Stimulated activated CD8-positive, alpha-beta memory T cell treated with anti-CD3 and anti-CD28 coated beads, Interleukin-12 subunit alpha, Interleukin-12 subunit beta, amount 100 ng/mL, for 4 hours (primary cell): ENCODE data around the gene GRM2.
"Not testable (repeated sequence)": the region's sequence is repeated elsewhere in the genome, so short reads cannot be mapped to it uniquely, and the experiment has no call there.

Source experiments
- DNase-seq: peaks from one replicate; pipeline ENCODE4 v3.0.0-alpha.2; 2020; ENCODE audit warnings: low read depth

The GRM2 gene

GRCh38 chr3:51722362-51722761 is 15.5 kb downstream of the GRM2 start:
- DNase-seq = no peak

- DNase-seq = no peak
Observed at GRCh38 chr3:51727500-51727899, 20.6 kb downstream of the GRM2 start.

GRCh38 chr3:51729042-51729633 is 22.3 kb downstream of the GRM2 start:
- no peak for DNase-seq

- no peak for DNase-seq
Observed at GRCh38 chr3:51733859-51734571, 27.1 kb downstream of the GRM2 start.

- no peak for DNase-seq
Observed at GRCh38 chr3:51734572-51734907, 27.7 kb downstream of the GRM2 start.

GRCh38 chr3:51735039-51735438 is 28.2 kb downstream of the GRM2 start:
- no peak for DNase-seq

- no peak for DNase-seq
Observed at GRCh38 chr3:51735950-51736349, 29.1 kb downstream of the GRM2 start.

GRCh38 chr3:51739110-51739509 is 32.2 kb downstream of the GRM2 start:
- no peak for DNase-seq

- not testable (repeated sequence) for DNase-seq
Observed at GRCh38 chr3:51742320-51742719, 35.5 kb downstream of the GRM2 start.

- DNase-seq = not testable (repeated sequence)
Observed at GRCh38 chr3:51742978-51743377, 36.1 kb downstream of the GRM2 start.

GRCh38 chr3:51747840-51748239 is 41.0 kb downstream of the GRM2 start:
- no peak for DNase-seq

GRCh38 chr3:51748327-51748726 is 41.5 kb downstream of the GRM2 start:
- DNase-seq = no peak

GRCh38 chr3:51750878-51751277 is 44.0 kb downstream of the GRM2 start:
- no peak for DNase-seq

- DNase-seq = no peak
Observed at GRCh38 chr3:51751287-51751686, 44.4 kb downstream of the GRM2 start.

GRCh38 chr3:51753763-51754750 is 47.2 kb downstream of the GRM2 start:
- not testable (repeated sequence) for DNase-seq

- no peak for DNase-seq
Observed at GRCh38 chr3:51759203-51759602, 52.3 kb downstream of the GRM2 start.
